RWPE2 (cell line): ENCODE results near the gene ITGA2.

Source experiments
- ATAC-seq: fragments of 200-7000 bp; cut with Tn5 transposase; 3 replicates; pipeline ENCODE4 v1.9.1; 2021; ENCODE audit warnings: low read depth
- DNase-seq: peaks from one replicate; pipeline ENCODE4 v3.0.0-alpha.2; 2020; ENCODE audit warnings: low spot score
- H3K27ac ChIP-seq: fragments of 450-650 bp; 2 replicates; pipeline ENCODE4 v1.5.1; 2017; ENCODE audit warnings: mild to moderate bottlenecking; ENCODE audit not compliant: poor library complexity, severe bottlenecking
- H3K27me3 ChIP-seq: fragments of 250-450 bp; sonication (Bioruptor Pico); 2 replicates; pipeline ENCODE4 v1.5.1; 2021; ENCODE audit warnings: mild to moderate bottlenecking, moderate library complexity; ENCODE audit not compliant: insufficient read depth, poor library complexity, severe bottlenecking
- H3K36me3 ChIP-seq: fragments of 250-450 bp; sonication (Bioruptor Pico); 2 replicates; pipeline ENCODE4 v1.5.1; 2020; ENCODE audit warnings: low read depth, mild to moderate bottlenecking, moderate library complexity
- H3K4me1 ChIP-seq: fragments of 250-450 bp; sonication (Bioruptor Pico); 2 replicates; pipeline ENCODE4 v1.5.1; 2021; ENCODE audit warnings: mild to moderate bottlenecking, moderate library complexity; ENCODE audit not compliant: insufficient read depth, poor library complexity, severe bottlenecking
- H3K4me3 ChIP-seq: fragments of 250-450 bp; sonication (Bioruptor Pico); 2 replicates; pipeline ENCODE4 v1.5.1; 2021; ENCODE audit warnings: mild to moderate bottlenecking, moderate library complexity; ENCODE audit not compliant: severe bottlenecking
- H3K9me3 ChIP-seq: fragments of 250-450 bp; sonication (Bioruptor Pico); 2 replicates; pipeline ENCODE4 v1.5.1; 2021; ENCODE audit warnings: mild to moderate bottlenecking, moderate library complexity; ENCODE audit not compliant: severe bottlenecking
- CTCF ChIP-seq: fragments of 450-650 bp; IDR thresholded peaks from one replicate; pipeline ENCODE4 v1.5.1; 2017; ENCODE audit warnings: mild to moderate bottlenecking, moderate library complexity; ENCODE audit not compliant: poor library complexity, severe bottlenecking

ITGA2 gene

GRCh38 chr5:52993367-52993766, 4.2 kb downstream of the ITGA2 start:
- DNase-seq: no peak
- Histone ChIP-seq H3K27ac (no peak overlapping the region), H3K9me3 (no peaks in the 10 kb centered on the region), H3K4me3 (no peak overlapping the region), H3K4me1 (peaks cover 63% of the 10 kb centered on the region), H3K27me3 (no peaks in the 10 kb centered on the region), H3K36me3 (peaks cover 48% of the 10 kb centered on the region)
- no peak for ATAC-seq
- no peak for TF ChIP-seq CTCF

- no peak for TF ChIP-seq CTCF
- Histone ChIP-seq H3K36me3 (peaks cover 57% of the 10 kb centered on the region), H3K4me1 (peaks cover 70% of the 10 kb centered on the region), H3K9me3 (no peaks in the 10 kb centered on the region), H3K27me3 (no peaks in the 10 kb centered on the region), H3K27ac (no peak overlapping the region), H3K4me3 (no peak overlapping the region)
- no peak for ATAC-seq
- no peak for DNase-seq
Observed at GRCh38 chr5:52994266-52994665, 5.1 kb downstream of the ITGA2 start.

GRCh38 chr5:52995095-52995494, 5.9 kb downstream of the ITGA2 start:
- DNase-seq (no peak), ATAC-seq (no peak)
- no peaks in the 10 kb centered on the region for H3K27me3 ChIP-seq
- peaks cover 65% of the 10 kb centered on the region for H3K36me3 ChIP-seq
- no peak overlapping the region for H3K27ac ChIP-seq
- H3K9me3 ChIP-seq: no peaks in the 10 kb centered on the region
- TF ChIP-seq CTCF: no peak
- H3K4me3 ChIP-seq: no peak overlapping the region
- peaks cover 70% of the 10 kb centered on the region for H3K4me1 ChIP-seq

- Histone ChIP-seq H3K27ac (peak overlapping the region; percentile 39), H3K4me3 (no peak overlapping the region), H3K9me3 (no peaks in the 10 kb centered on the region), H3K4me1 (peaks cover 66% of the 10 kb centered on the region), H3K36me3 (peaks cover 67% of the 10 kb centered on the region), H3K27me3 (no peaks in the 10 kb centered on the region)
- ATAC-seq (no peak), DNase-seq (no peak)
- no peak for TF ChIP-seq CTCF
Observed at GRCh38 chr5:52995914-52996313, 6.8 kb downstream of the ITGA2 start.

- Histone ChIP-seq H3K27ac (peak overlapping the region; percentile 39), H3K4me3 (no peak overlapping the region), H3K9me3 (no peaks in the 10 kb centered on the region), H3K4me1 (peaks cover 63% of the 10 kb centered on the region), H3K36me3 (peaks cover 64% of the 10 kb centered on the region), H3K27me3 (no peaks in the 10 kb centered on the region)
- DNase-seq (no peak), ATAC-seq (0 out of 3 replicates have a peak, but pooled peaks have one; percentile 13)
- TF ChIP-seq CTCF: no peak
Observed at GRCh38 chr5:52996979-52997378, 7.8 kb downstream of the ITGA2 start.
